Brain microvascular endothelial cell (primary cell): ENCODE data around the gene SLC13A4.

ENCODE experiments used
- DNase-seq: peaks from one replicate; pipeline ENCODE4 v3.0.0-alpha.2; 2020
- H3K27ac ChIP-seq: fragments of 250-450 bp; sonication (Bioruptor Pico); 2 replicates; pipeline ENCODE4 v1.5.1; 2020; ENCODE audit warnings: mild to moderate bottlenecking, moderate library complexity
- H3K27me3 ChIP-seq: fragments of 250-450 bp; sonication (Bioruptor Pico); replicated peaks from 2 replicates; pipeline ENCODE4 v1.5.1; 2020; ENCODE audit warnings: mild to moderate bottlenecking
- H3K36me3 ChIP-seq: fragments of 250-450 bp; sonication (Bioruptor Pico); replicated peaks from 2 replicates; pipeline ENCODE4 v1.5.1; 2020; ENCODE audit warnings: mild to moderate bottlenecking
- H3K4me3 ChIP-seq: 2 replicates; pipeline ENCODE4 v1.5.1; 2011; ENCODE audit warnings: low read depth, mild to moderate bottlenecking, control low read depth, low read length, moderate library complexity
- CTCF ChIP-seq: IDR thresholded peaks from 2 replicates; pipeline ENCODE4 v1.5.1; 2011; ENCODE audit warnings: low read depth, mild to moderate bottlenecking, moderate library complexity, low read length, control low read depth, inconsistent platforms; ENCODE audit errors: missing control alignments
- in situ Hi-C: cut with HindIII; loops from 2 replicates; pipeline ENCODE4 v1.10.0; 2017; ENCODE audit warnings: low sequenced_read_pairs, low pct_ligation_motif_present

The SLC13A4 gene

GRCh38 chr7:135711139-135711469 lies 16.9 kb downstream of the SLC13A4 start:
- no peak for DNase-seq
- in situ Hi-C loops, result no loop called here
- Histone ChIP-seq H3K27ac (no peak overlapping the region), H3K36me3 (no peaks in the 10 kb centered on the region), H3K4me3 (no peak overlapping the region), H3K27me3 (no peaks in the 10 kb centered on the region)
- TF ChIP-seq CTCF, result no peak

- in situ Hi-C loops, result no loop called here
- Histone ChIP-seq H3K36me3 (no peaks in the 10 kb centered on the region), H3K27ac (no peak overlapping the region), H3K27me3 (no peaks in the 10 kb centered on the region), H3K4me3 (no peak overlapping the region)
- TF ChIP-seq CTCF, result peak; percentile 69
- DNase-seq, result no peak
Observed at GRCh38 chr7:135710417-135711138, 17.4 kb downstream of the SLC13A4 start.

GRCh38 chr7:135709508-135709907 lies 18.5 kb downstream of the SLC13A4 start:
- TF ChIP-seq CTCF, result no peak
- no peak overlapping the region for H3K4me3 ChIP-seq
- DNase-seq, result no peak
- H3K27me3 ChIP-seq, result no peaks in the 10 kb centered on the region
- in situ Hi-C loops, result no loop called here
- H3K36me3 ChIP-seq, result no peaks in the 10 kb centered on the region
- H3K27ac ChIP-seq, result no peak overlapping the region

- Histone ChIP-seq H3K4me3 (no peak overlapping the region), H3K27ac (no peak overlapping the region), H3K27me3 (no peaks in the 10 kb centered on the region), H3K36me3 (no peaks in the 10 kb centered on the region)
- no peak for TF ChIP-seq CTCF
- no peak for DNase-seq
- in situ Hi-C loops, result no loop called here
Observed at GRCh38 chr7:135708041-135708440, 19.9 kb downstream of the SLC13A4 start.

GRCh38 chr7:135707570-135707966 lies 20.4 kb downstream of the SLC13A4 start:
- Histone ChIP-seq H3K4me3 (no peak overlapping the region), H3K36me3 (no peaks in the 10 kb centered on the region), H3K27me3 (no peaks in the 10 kb centered on the region), H3K27ac (no peak overlapping the region)
- in situ Hi-C loops, result no loop called here
- TF ChIP-seq CTCF, result no peak
- no peak for DNase-seq
